D721Med (cell line): Measurements from ENCODE around the gene ADAMTS17.

Experiments used
- DNase-seq: peaks from one replicate; pipeline ENCODE4 v3.0.0; 2011; ENCODE audit warnings: low spot score; ENCODE audit not compliant: insufficient read length
- FAIRE-seq: peaks from 2 replicates; lab custom pipeline; 2011; peaks lifted over from hg19 to GRCh38; lab: Jason Lieb, UNC
- TF ChIP-seq, protein P1 (sequence below): IDR thresholded peaks from 2 replicates; pipeline ENCODE4 v1.5.1; 2012; ENCODE audit warnings: mild to moderate bottlenecking, control low read depth; ENCODE audit not compliant: insufficient read depth; ENCODE audit errors: missing control alignments

ADAMTS17 gene

DNA sequence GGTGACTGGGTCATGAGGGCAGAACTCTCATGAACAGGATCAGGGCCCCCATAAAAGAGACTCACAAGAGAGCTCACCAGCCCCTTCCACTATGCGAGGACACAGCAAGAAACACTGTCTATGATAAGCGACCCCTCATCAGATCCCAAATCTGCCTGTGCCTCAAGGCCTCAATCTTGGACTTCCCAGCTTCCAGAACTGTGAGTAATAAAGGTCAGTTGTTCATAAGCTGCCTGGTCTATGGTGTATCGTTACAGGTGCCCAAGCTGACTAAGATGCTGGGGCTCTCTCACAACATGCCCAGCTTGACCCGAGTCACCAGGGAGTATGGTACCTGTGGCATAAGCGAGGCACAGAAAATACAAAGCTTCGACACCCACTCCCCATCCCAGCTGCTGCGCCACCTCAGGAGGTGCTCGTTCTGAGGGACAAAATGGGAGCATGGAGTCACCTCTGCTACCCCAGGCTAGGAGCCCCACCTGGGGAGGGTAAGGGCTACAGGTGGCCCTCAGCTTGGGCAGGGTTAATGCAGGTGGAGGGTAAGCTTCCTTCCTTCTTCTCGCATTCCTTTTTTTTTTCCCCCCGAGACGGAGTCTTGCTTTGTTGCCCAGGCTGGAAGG is 234.1 kb downstream of the ADAMTS17 start:
- FAIRE-seq = no peak
- no peak for DNase-seq
- TF ChIP-seq, protein P1, sequence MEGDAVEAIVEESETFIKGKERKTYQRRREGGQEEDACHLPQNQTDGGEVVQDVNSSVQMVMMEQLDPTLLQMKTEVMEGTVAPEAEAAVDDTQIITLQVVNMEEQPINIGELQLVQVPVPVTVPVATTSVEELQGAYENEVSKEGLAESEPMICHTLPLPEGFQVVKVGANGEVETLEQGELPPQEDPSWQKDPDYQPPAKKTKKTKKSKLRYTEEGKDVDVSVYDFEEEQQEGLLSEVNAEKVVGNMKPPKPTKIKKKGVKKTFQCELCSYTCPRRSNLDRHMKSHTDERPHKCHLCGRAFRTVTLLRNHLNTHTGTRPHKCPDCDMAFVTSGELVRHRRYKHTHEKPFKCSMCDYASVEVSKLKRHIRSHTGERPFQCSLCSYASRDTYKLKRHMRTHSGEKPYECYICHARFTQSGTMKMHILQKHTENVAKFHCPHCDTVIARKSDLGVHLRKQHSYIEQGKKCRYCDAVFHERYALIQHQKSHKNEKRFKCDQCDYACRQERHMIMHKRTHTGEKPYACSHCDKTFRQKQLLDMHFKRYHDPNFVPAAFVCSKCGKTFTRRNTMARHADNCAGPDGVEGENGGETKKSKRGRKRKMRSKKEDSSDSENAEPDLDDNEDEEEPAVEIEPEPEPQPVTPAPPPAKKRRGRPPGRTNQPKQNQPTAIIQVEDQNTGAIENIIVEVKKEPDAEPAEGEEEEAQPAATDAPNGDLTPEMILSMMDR = no peak

DNA sequence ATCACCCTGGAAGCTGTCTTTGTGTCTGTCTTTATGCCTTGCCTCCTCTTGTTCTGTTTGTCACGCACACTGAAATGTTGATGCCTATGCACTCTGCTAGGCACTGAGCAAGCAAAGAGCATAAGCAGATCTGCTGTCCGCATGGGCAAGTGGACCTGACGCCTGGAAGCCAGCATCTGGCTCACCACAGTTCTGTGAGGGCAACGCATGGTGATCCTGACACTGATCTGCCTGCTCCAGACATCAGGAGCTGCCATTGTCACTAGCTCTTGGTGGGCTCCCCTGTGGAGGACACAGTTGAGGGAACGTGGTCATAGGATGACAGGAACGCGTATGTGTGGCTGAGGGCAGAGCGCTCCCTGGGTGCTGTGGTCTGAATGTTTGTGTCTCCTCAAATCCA is 234.6 kb downstream of the ADAMTS17 start:
- DNase-seq (no peak), FAIRE-seq (no peak)
- TF ChIP-seq, protein P1 = no peak

DNA sequence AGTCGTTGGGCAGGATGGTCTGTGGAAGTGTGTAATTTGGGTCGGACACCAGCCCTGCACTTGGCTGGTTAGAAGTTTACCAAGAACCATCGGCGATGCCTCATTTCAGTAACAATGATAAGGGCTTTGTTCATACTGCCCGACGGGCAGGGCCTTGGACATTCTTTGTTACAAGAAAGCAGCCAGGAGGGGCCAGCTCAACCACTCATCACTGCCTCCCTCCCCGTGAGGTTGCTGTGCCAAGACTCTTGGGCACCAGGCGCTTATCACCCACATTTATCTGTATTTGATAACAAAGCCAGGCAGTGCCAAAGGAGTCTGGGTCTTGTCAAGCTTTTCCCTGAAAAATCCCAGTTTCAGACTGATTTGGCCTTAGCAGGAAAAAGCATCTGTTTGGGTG is 235.0 kb downstream of the ADAMTS17 start:
- TF ChIP-seq, protein P1 = no peak
- FAIRE-seq (no peak), DNase-seq (no peak)

DNA sequence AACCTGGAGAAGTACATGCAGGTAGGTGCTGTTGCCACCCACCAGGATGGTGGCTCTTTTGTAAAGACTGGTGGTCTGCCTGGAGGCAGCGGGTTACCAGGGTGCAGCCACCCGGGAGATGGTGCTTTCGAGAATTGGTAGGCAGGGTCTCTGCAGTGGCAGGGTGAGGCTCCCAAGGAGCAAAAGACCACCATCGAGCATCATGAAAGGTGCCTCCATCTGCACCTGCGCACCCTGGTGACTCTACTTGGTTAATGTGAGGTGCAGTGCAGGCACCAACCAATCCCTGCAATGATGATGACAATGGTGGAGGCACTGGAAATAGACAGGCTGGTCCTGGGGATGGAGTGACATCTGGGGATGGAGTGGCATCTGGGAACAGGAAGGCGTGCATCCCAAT is 236.7 kb downstream of the ADAMTS17 start:
- FAIRE-seq (no peak), DNase-seq (no peak)
- TF ChIP-seq, protein P1 = no peak

DNA sequence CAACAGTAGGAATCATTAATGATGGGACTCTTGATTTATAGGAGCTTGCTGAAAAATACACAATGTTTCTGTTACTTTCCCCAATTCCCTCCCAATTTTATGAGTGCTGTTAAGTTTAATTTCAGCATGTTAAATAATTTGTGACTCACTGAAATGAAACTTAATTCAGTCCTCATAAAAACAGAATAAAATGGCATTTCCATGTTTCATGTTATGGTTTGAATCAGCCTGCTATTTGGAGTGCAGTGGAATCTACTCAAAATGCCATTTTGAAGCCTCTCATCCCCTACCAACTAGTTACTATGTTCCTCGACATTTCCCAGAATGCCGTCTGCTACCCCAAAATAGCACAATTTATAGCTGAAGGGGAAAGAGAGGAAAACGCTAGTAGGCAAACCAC is 237.5 kb downstream of the ADAMTS17 start:
- DNase-seq (no peak), FAIRE-seq (no peak)
- TF ChIP-seq, protein P1 = no peak

DNA sequence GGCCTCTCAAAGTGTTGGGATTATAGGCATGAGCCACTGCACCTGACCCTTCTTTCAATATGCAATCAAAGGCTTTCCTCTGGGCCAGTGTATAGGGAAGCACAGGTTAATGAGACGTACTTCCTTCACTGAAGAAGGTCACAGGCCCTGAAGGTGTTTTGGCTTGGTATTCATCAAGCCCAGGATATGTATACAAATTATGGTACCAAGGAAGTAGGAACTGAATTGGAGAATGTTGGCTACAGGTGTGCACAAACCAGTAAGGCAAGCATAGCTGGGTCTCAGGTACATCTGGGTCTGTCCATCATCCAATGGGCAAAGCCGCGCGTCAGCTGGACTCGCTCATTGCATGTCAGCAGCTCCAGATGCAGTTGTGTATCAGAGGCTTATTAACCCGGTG is 237.9 kb downstream of the ADAMTS17 start:
- TF ChIP-seq, protein P1 = no peak
- no peak for DNase-seq
- FAIRE-seq = no peak

DNA sequence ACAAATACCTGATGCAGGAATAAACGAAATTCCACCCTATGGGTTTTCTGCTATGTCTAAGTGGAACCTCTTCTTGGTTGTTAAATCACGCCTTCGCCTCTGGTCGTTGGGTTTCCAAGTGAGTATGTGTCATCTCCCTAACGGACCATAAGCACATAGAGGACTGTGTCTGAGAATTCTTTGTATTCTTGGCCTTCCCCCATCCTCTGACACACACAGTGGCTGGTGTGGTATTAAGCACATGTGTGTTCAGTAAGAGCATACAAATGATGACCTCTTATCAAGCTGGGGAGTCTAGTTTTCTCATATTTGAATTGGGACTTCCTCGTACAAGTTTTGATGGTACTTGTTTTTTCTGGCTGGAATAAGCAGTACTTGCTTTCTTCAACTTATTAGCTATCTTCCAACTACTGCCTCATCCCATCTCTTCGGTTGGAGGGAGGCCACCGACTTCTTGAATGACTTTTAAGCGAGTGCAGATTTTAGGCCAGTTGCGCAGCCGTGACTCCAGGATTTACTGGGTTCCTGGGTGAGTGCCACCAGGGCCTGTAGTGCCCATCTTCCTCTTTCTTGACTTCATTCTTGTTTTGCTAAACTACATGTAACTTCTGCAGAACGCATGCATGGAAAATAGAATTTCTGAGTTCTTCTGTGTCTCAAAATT is 240.2 kb downstream of the ADAMTS17 start:
- no peak for FAIRE-seq
- no peak for DNase-seq
- TF ChIP-seq, protein P1 = no peak
